ENCODE measurements around the gene LIN54.
A peak's percentile ranks its signal among the peaks of the same experiment; 100 is the strongest.
"Not testable (repeated sequence)": the region's sequence is repeated elsewhere in the genome, so short reads cannot be mapped to it uniquely, and the experiment has no call there.

The LIN54 gene

DNA sequence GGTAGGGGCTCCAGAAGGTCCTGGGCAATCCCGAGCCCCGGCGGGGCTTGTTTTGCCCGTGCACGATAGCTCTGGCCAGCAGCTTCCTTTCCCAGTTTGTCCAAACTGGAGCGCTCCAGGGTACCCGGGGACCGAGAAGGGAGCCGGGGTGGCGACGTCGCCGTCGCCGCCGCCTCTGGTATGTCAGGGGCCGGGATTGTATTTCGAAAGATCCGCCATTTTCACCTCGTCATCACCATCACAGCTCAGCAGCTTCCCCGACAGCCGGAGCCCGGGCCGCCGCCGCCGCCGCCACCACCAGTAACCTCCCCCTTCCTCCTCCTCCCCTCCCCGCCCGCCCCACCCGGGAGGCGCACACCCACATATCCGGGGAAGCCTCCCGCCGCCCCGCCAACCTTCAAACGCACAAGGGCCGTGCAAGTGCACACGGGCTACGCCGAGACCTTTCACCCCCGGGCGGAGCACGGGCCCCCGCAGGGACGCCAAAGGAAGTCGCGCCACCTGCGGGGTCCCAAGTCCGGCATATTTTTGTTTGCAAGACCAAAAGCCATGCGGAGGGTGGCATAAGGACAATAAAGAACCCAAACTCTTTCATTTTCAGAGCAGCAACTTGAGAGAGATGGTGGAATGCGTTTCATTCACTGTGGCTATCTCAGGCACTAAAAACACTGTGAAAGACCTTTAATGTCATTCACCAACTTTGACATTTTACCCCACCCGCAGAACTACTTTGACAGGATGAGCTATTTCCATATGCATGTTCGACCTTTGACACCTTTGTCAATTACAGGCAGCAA, at the start of gene LIN54:
LIN54 (minus strand) TSS at position 302 of the 797 bp plus-strand sequence. CDS start 25,979 bp downstream, outside the sequence.
- H3K4me3 ChIP-seq (ENCODE audit: low read length), result peak within 1 kb of the TSS; percentile 67
- no peak for DNase-seq (ENCODE audit: low read depth)
- TF ChIP-seq CTCF (conservative IDR thresholded peaks at IDR 0.05; ENCODE audit: low read depth, low read length), result no peak

DNA sequence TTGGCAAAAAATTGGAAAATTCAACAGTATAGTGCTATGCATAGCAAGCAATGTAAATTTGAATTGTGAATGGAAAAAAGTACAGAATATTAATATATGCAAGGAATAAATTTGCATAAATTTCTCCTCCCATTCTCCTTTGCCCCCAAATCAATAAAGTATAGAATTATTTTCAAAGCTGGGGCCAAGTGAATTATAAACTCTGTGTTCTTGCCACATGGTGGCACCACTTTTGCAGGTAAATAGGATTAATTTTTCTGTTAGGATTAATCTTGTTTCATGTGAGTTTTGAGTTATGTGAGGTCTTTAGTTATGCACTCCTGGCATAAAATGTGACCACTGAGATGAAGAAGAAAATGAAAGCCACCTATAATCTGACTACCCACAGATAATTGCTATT, 44.3 kb upstream of the LIN54 start:
- peak; percentile 14 for DNase-seq (ENCODE audit: low read depth)
- H3K4me3 ChIP-seq (ENCODE audit: low read length), result no peak overlapping the region
- TF ChIP-seq CTCF (conservative IDR thresholded peaks at IDR 0.05; ENCODE audit: low read depth, low read length), result peak; percentile 48

DNA sequence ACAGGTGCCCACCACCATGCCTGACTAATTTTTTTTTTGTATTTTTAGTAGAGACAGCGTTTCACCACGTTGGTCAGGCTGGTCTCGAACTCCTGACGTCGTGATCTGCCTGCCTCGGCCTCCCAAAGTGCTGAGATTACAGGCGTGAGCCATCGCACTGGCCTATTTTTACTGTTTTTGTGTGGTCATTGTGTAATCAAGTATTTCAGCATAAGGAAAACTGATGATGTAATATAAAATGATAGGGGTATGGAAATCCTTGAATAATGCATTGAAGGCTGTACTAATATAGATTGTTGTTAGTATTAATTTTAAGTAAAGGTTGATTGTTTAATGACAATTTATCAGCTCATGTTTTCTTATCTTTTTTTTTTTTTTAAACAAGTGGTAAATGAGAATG, 38.2 kb upstream of the LIN54 start:
- not testable (repeated sequence) for H3K4me3 ChIP-seq (ENCODE audit: low read length); DNase-seq (ENCODE audit: low read depth)

DNA sequence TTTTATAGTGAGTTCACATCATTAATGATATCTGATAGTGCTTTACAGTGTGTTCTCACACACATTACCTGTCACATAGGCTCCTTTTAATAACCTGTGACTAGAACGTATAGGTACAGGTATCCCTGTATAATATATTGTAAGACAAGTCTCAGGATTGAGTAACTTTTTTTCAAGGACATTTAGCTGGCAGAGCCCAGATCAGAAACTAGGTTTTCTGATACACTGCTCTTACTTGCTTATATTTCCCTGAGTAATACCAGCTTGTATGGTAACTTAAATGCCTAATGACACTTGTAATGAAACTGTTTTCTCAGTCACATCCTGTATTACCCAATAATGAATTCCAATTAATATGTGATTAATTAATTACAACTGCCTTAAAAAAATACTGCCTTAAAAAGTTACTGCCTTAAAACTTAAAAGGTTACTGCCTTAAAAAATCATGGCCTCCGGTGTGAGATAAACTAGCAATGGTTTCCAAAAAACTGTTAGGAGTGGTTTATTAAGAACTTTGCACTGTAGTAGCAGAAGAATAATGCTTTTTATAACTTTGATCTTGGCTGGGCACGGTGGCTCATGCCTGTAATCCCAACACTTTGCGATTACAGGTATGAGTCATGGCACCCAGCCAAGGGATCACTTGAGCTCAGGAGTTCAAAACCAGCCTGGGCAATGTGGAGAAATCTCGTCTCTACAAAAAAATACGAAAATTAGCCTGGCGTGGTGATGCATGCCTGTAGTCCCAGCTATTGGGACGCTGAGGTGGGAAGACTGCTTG, 36.3 kb upstream of the LIN54 start:
- no peak for DNase-seq (ENCODE audit: low read depth)
- no peak for TF ChIP-seq CTCF (conservative IDR thresholded peaks at IDR 0.05; ENCODE audit: low read depth, low read length)
- no peak overlapping the region for H3K4me3 ChIP-seq (ENCODE audit: low read length)

- no peak overlapping the region for H3K4me3 ChIP-seq (ENCODE audit: low read length)
- DNase-seq (ENCODE audit: low read depth), result no peak
- TF ChIP-seq CTCF (conservative IDR thresholded peaks at IDR 0.05; ENCODE audit: low read depth, low read length), result no peak
Observed at GRCh38 chr4:83043801-83044407, 33.3 kb upstream of the LIN54 start.

DNA sequence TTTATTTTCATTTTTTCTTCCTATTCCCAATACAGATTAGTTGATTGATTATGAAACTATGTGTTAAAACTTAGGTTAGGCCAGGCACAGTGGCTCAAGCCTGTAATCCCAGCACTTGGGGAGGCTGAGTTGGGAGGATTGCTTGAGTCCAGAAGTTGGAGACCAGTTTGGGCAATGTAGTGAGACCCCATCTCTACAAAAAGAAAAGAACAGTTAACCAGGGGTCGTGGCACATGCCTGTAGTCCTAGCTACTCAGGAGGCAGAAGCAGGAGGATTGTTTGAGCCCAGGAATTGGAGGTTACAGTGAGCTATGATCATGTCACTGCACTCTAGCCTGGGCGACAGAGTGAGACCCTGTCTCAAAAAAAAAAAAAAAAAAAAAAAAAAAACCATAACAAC, 32.5 kb upstream of the LIN54 start:
- not testable (repeated sequence) for DNase-seq (ENCODE audit: low read depth); H3K4me3 ChIP-seq (ENCODE audit: low read length)

DNA sequence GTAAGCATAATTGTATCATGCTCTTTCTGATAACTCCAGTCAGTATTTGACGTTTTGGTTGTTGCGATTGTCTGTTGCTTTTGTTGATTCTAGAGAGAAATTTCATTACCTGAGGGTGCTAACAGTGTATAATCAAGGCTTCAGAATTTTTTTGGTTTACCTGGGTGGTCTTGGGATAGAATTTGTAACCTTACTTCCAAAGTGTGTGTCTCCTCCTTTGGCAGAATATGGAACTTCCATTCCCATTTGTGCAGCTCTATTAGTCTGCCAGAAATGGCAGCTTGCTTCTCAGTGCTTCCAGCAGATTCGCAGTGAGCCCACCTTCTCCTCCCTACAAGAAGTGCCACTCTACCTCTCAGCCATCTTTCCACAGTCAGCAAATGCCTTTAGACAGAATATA, 29.6 kb upstream of the LIN54 start:
- no peak overlapping the region for H3K4me3 ChIP-seq (ENCODE audit: low read length)
- no peak for DNase-seq (ENCODE audit: low read depth)
- TF ChIP-seq CTCF (conservative IDR thresholded peaks at IDR 0.05; ENCODE audit: low read depth, low read length), result peak; percentile 7

Data from retinal pigment epithelial cell (primary cell).